Spinal cord (tissue), 10 donors: ENCODE measurements around the gene USP25. TPM values are rescaled to one million over a fixed set of nuclear protein-coding genes. Genes with fewer than 3 reads are reported as not detected.

Experiments used
- DNase-seq, 6 donors: peaks; one replicate each; pipeline versions ENCODE4 v3.0.0 to v3.0.0-alpha.2; 2013 to 2015; ENCODE audit warnings: low spot score in 6 of 6, low read depth in 4 of 6
- H3K27ac ChIP-seq: one replicate; pipeline ENCODE4 v1.5.1; 2013; ENCODE audit warnings: low read depth, low read length, control low read depth
- H3K27me3 ChIP-seq: one replicate; pipeline ENCODE4 v1.6.1; 2013; ENCODE audit warnings: low read length; ENCODE audit not compliant: control insufficient read depth, insufficient read depth
- H3K36me3 ChIP-seq: one replicate; pipeline ENCODE4 v1.6.1; 2013; ENCODE audit warnings: low read length; ENCODE audit not compliant: control insufficient read depth, insufficient read depth
- H3K4me1 ChIP-seq: one replicate; pipeline ENCODE4 v1.6.1; 2013; ENCODE audit warnings: low read length; ENCODE audit not compliant: control insufficient read depth, insufficient read depth
- H3K4me3 ChIP-seq: one replicate; pipeline ENCODE4 v1.5.1; 2013; ENCODE audit warnings: low read depth, low read length, control low read depth
- H3K9me3 ChIP-seq: one replicate; pipeline ENCODE4 v1.6.1; 2013; ENCODE audit warnings: low read length; ENCODE audit not compliant: control insufficient read depth, insufficient read depth
- WGBS: methylation state at CpG from one replicate; pipeline ENCODE4 v1.1.5; 2013; ENCODE audit warnings: missing lambda C conversion rate; ENCODE audit not compliant: insufficient coverage; 5-methylcytosine and 5-hydroxymethylcytosine counted together
- polyA plus RNA-seq, 2 donors: library from polyadenylated mRNA; unstranded; fragments of 120-200 nt; gene quantifications; one replicate each; pipeline ENCODE4 v1.2.1, GENCODE V29; 2013; ENCODE audit not compliant: insufficient read length in 2 of 2
- total RNA-seq, 2 donors: library from RNA; depleted of rRNA in 1 of 2; stranded (reverse); fragments of 120-200 nt in 1 of 2; fragments of >200 nt in 1 of 2; gene quantifications; one replicate each; pipeline versions ENCODE4 v1.2.3 to v1.2.4, GENCODE V29; 2013 to 2014
- donor health status: healthy.

Gene USP25
- total and polyA plus RNA-seq, 4 donors: 27.5 to 87.9 (median 52.8) TPM

- WGBS: no CpG with 5 or more reads among the region's 3 CpGs
- no peak overlapping the region for H3K27ac ChIP-seq
- no peaks in the 10 kb centered on the region for H3K9me3 ChIP-seq
- no peaks in the 10 kb centered on the region for H3K36me3 ChIP-seq
- no peak for DNase-seq
- no peak overlapping the region for H3K4me3 ChIP-seq
- no peaks in the 10 kb centered on the region for H3K4me1 ChIP-seq
- H3K27me3 ChIP-seq: no peaks in the 10 kb centered on the region
Observed at GRCh38 chr21:15840406-15840805, 110.6 kb downstream of the USP25 start.

- Histone ChIP-seq H3K27ac (no peak overlapping the region), H3K4me3 (no peak overlapping the region), H3K4me1 (no peaks in the 10 kb centered on the region), H3K9me3 (no peaks in the 10 kb centered on the region), H3K36me3 (no peaks in the 10 kb centered on the region), H3K27me3 (no peaks in the 10 kb centered on the region)
- WGBS: 80% methylated on average over 1 of the region's 3 CpGs
- no peak for DNase-seq
Observed at GRCh38 chr21:15841856-15842564, 112.2 kb downstream of the USP25 start.

- 85% methylated on average over 2 of the region's 2 CpGs for WGBS
- Histone ChIP-seq H3K36me3 (no peaks in the 10 kb centered on the region), H3K9me3 (no peaks in the 10 kb centered on the region), H3K27ac (no peak overlapping the region), H3K27me3 (no peaks in the 10 kb centered on the region), H3K4me3 (no peak overlapping the region), H3K4me1 (no peaks in the 10 kb centered on the region)
- no peak for DNase-seq
Observed at GRCh38 chr21:15842565-15842880, 112.7 kb downstream of the USP25 start.

GRCh38 chr21:15843766-15844165 is 114.0 kb downstream of the USP25 start:
- WGBS: no CpG with 5 or more reads among the region's 1 CpG

GRCh38 chr21:15848634-15849560 is 119.1 kb downstream of the USP25 start:
- no peaks in the 10 kb centered on the region for H3K36me3 ChIP-seq
- H3K4me3 ChIP-seq: no peak overlapping the region
- no peaks in the 10 kb centered on the region for H3K27me3 ChIP-seq
- peak in 1 of 6 donors; percentile 17 for DNase-seq
- 14% methylated on average over 1 of the region's 4 CpGs for WGBS
- no peaks in the 10 kb centered on the region for H3K4me1 ChIP-seq
- H3K9me3 ChIP-seq: no peaks in the 10 kb centered on the region
- no peak overlapping the region for H3K27ac ChIP-seq

More at GRCh38 chr21:15843766-15844165, 114.0 kb downstream of the USP25 start:
- Histone ChIP-seq H3K4me1 (no peaks in the 10 kb centered on the region), H3K36me3 (no peaks in the 10 kb centered on the region), H3K9me3 (no peaks in the 10 kb centered on the region), H3K27ac (no peak overlapping the region), H3K4me3 (no peak overlapping the region), H3K27me3 (no peaks in the 10 kb centered on the region)
- DNase-seq: no peak

GRCh38 chr21:15849927-15850326 is 120.1 kb downstream of the USP25 start:
- H3K4me3 ChIP-seq: no peak overlapping the region
- no peaks in the 10 kb centered on the region for H3K36me3 ChIP-seq
- DNase-seq: no peak
- H3K4me1 ChIP-seq: no peaks in the 10 kb centered on the region
- H3K27ac ChIP-seq: no peak overlapping the region
- H3K9me3 ChIP-seq: no peaks in the 10 kb centered on the region
- WGBS: no CpG with 5 or more reads among the region's 2 CpGs
- no peaks in the 10 kb centered on the region for H3K27me3 ChIP-seq

GRCh38 chr21:15850645-15851044 is 120.9 kb downstream of the USP25 start:
- no peaks in the 10 kb centered on the region for H3K9me3 ChIP-seq
- H3K27me3 ChIP-seq: no peaks in the 10 kb centered on the region
- H3K4me3 ChIP-seq: no peak overlapping the region
- H3K27ac ChIP-seq: no peak overlapping the region
- no CpG with 5 or more reads among the region's 1 CpG for WGBS
- no peaks in the 10 kb centered on the region for H3K36me3 ChIP-seq
- no peaks in the 10 kb centered on the region for H3K4me1 ChIP-seq
- no peak for DNase-seq

GRCh38 chr21:15852146-15852545 is 122.4 kb downstream of the USP25 start:
- Histone ChIP-seq H3K27me3 (no peaks in the 10 kb centered on the region), H3K36me3 (no peaks in the 10 kb centered on the region), H3K4me1 (no peaks in the 10 kb centered on the region), H3K9me3 (no peaks in the 10 kb centered on the region), H3K27ac (no peak overlapping the region), H3K4me3 (no peak overlapping the region)
- WGBS: 80% methylated on average over 1 of the region's 3 CpGs
- DNase-seq: no peak

GRCh38 chr21:15853126-15853525 is 123.3 kb downstream of the USP25 start:
- Histone ChIP-seq H3K4me3 (no peak overlapping the region), H3K27ac (no peak overlapping the region), H3K36me3 (no peaks in the 10 kb centered on the region), H3K9me3 (no peaks in the 10 kb centered on the region), H3K27me3 (no peaks in the 10 kb centered on the region), H3K4me1 (no peaks in the 10 kb centered on the region)
- DNase-seq: no peak
- 100% methylated on average over 1 of the region's 3 CpGs for WGBS

GRCh38 chr21:15856813-15857212 is 127.0 kb downstream of the USP25 start:
- H3K9me3 ChIP-seq: no peaks in the 10 kb centered on the region
- no peak overlapping the region for H3K4me3 ChIP-seq
- H3K4me1 ChIP-seq: no peaks in the 10 kb centered on the region
- H3K36me3 ChIP-seq: peaks cover 2% of the 10 kb centered on the region
- H3K27ac ChIP-seq: no peak overlapping the region
- no CpG with 5 or more reads among the region's 1 CpG for WGBS
- no peaks in the 10 kb centered on the region for H3K27me3 ChIP-seq
- DNase-seq: no peak
